GM21528 (cell line): ENCODE results near the gene OR10H5.
"Not testable (repeated sequence)": the region's sequence is repeated elsewhere in the genome, so short reads cannot be mapped to it uniquely, and the experiment has no call there.

ENCODE experiments used
- ATAC-seq: cut with Tn5 transposase; IDR thresholded peaks from one replicate; pipeline ENCODE4 v1.9.1; 2021; ENCODE audit warnings: mild to moderate bottlenecking, moderate library complexity; ENCODE audit not compliant: unreplicated experiment, low FRiP score

The OR10H5 gene

GRCh38 chr19:15810335-15810734, 22.9 kb downstream of the OR10H5 start:
- ATAC-seq: no peak

- ATAC-seq: no peak
Measured at GRCh38 chr19:15811476-15811875, 24.0 kb downstream of the OR10H5 start.

GRCh38 chr19:15812060-15812722, 24.7 kb downstream of the OR10H5 start:
- ATAC-seq: no peak

- no peak for ATAC-seq
Measured at GRCh38 chr19:15813916-15814315, 26.5 kb downstream of the OR10H5 start.

GRCh38 chr19:15815306-15815705, 27.8 kb downstream of the OR10H5 start, which contains the start of gene OR10H1:
Gene OR10H1 (minus strand): TSS chr19:15815664. CDS start chr19:15808037, 7,627 bp downstream.
- no peak for ATAC-seq

GRCh38 chr19:15820646-15821045, 33.2 kb downstream of the OR10H5 start:
- ATAC-seq: no peak

- ATAC-seq: no peak
Measured at GRCh38 chr19:15825753-15826152, 38.3 kb downstream of the OR10H5 start.

- ATAC-seq: no peak
Measured at GRCh38 chr19:15828121-15828610, 40.7 kb downstream of the OR10H5 start.

- not testable (repeated sequence) for ATAC-seq
Measured at GRCh38 chr19:15828611-15829305, 41.3 kb downstream of the OR10H5 start.

GRCh38 chr19:15829306-15829698, 41.8 kb downstream of the OR10H5 start:
- ATAC-seq: no peak

GRCh38 chr19:15829786-15830185, 42.3 kb downstream of the OR10H5 start:
- ATAC-seq: no peak

- no peak for ATAC-seq
Measured at GRCh38 chr19:15831626-15832025, 44.2 kb downstream of the OR10H5 start.

GRCh38 chr19:15834232-15834631, 46.8 kb downstream of the OR10H5 start:
- not testable (repeated sequence) for ATAC-seq

GRCh38 chr19:15835565-15836329, 48.3 kb downstream of the OR10H5 start:
- not testable (repeated sequence) for ATAC-seq

GRCh38 chr19:15836330-15837220, 49.1 kb downstream of the OR10H5 start:
- ATAC-seq: peak; percentile 94

GRCh38 chr19:15837221-15837731, 49.8 kb downstream of the OR10H5 start:
- ATAC-seq: no peak

GRCh38 chr19:15838351-15838750, 50.9 kb downstream of the OR10H5 start:
- no peak for ATAC-seq

GRCh38 chr19:15839888-15840287, 52.4 kb downstream of the OR10H5 start:
- not testable (repeated sequence) for ATAC-seq

GRCh38 chr19:15840833-15841232, 53.4 kb downstream of the OR10H5 start:
- no peak for ATAC-seq
